Stimulated activated CD4-positive, alpha-beta T cell treated with anti-CD3 and anti-CD28 coated beads, Interleukin-15, amount 100 ng/mL, for 48 hours (primary cell): ENCODE data around the gene COCH.
"Not testable (repeated sequence)": the region's sequence is repeated elsewhere in the genome, so short reads cannot be mapped to it uniquely, and the experiment has no call there.

ENCODE experiments used
- DNase-seq, 2 donors: peaks; one replicate each; pipeline ENCODE4 v3.0.0-alpha.2; 2020; ENCODE audit warnings: low read depth in 2 of 2

Gene COCH

GRCh38 chr14:30874999-30875787, 834 bp downstream of the COCH start:
- no peak for DNase-seq

- DNase-seq: no peak
Observed at GRCh38 chr14:30875788-30876053, 1.4 kb downstream of the COCH start.

- no peak for DNase-seq
Observed at GRCh38 chr14:30876692-30877091, 2.3 kb downstream of the COCH start.

DNA sequence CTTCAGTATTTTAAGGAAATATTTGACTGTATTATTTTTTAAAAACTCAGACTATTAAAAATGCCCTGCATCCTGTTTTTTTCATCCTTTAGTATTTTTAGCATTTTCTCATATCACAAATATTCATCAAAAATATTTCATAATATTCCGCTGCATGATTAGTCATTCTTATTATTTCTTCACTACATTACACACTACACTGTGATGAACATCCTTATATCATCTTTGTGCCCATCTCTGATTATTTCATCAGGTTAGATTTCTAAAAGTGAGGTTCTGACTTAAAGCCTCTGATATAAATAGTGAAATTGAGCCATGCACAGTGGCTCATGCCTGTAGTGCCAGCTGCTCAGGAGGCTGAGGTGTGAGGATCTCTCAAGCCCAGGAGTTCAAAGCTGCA, 8.1 kb downstream of the COCH start:
- no peak for DNase-seq

- DNase-seq: no peak
Observed at GRCh38 chr14:30883508-30884294, 9.3 kb downstream of the COCH start.

GRCh38 chr14:30884901-30885300, 10.5 kb downstream of the COCH start:
- no peak for DNase-seq

GRCh38 chr14:30885840-30886740, 11.7 kb downstream of the COCH start:
- no peak for DNase-seq

- DNase-seq: no peak
Observed at GRCh38 chr14:30888480-30889243, 14.3 kb downstream of the COCH start.

DNA sequence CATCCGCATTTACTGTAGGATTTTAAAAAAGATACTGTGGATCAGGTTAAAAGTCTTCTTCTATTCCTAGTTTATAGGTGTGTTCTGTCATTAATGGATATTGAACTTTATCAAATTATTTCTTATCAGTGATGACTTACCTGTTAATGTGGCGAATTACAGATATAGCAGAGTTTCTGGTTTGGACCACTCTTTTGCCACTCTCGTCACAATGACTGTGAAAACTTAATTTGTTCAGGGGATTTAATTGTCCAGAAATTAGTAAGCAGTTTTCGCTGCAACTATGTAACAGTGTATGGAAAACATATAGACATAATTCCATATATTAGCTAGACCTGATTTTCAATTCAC, 14.9 kb downstream of the COCH start:
- DNase-seq: no peak

- no peak for DNase-seq
Observed at GRCh38 chr14:30893819-30894218, 19.5 kb downstream of the COCH start.

GRCh38 chr14:30894923-30895515, 20.7 kb downstream of the COCH start:
- DNase-seq: no peak

DNA sequence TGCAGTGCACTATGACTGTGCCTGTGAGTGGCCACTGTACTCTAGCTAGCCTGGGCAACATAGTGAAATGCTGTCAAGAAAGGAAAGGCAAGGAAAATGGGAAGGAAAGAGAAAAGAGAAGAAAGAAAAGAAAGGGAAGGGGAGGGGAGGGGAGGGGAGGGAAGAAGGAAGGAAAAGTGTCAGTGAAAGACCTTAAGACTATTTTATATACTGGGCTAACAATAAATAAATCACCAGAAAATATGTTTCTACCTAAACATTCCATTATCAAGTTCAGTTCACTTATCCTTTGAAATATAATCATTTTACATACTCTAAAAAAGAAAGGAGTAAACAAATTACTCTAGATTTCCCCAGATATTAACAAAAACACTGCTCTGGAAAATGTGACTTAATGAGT, 22.1 kb downstream of the COCH start:
- DNase-seq: no peak

DNA sequence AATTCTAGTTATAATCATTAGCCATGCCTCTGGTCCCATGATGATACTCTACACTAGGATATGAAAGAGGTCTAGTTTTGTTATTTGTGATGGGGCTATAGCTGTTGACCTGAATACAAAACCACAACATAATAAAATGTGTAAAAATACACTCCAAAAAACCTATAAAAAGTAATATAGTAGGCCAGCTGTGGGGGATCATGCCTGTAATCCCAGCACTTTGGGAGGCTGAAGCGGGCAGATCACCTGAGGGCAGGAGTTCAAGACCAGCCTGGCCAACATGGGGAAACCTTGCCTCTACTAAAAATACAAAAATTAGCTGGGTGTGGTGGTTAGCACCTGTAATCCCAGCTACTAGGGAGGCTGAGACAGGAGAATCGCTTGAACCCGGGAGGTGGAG, 22.8 kb downstream of the COCH start:
- not testable (repeated sequence) for DNase-seq

GRCh38 chr14:30903285-30904124, 29.1 kb downstream of the COCH start:
- no peak for DNase-seq

GRCh38 chr14:30906752-30907658, 32.6 kb downstream of the COCH start:
- no peak for DNase-seq

- no peak for DNase-seq
Observed at GRCh38 chr14:30907659-30908057, 33.3 kb downstream of the COCH start.

GRCh38 chr14:30908826-30909225, 34.5 kb downstream of the COCH start:
- no peak for DNase-seq

GRCh38 chr14:30914812-30915211, 40.5 kb downstream of the COCH start:
- no peak for DNase-seq

DNA sequence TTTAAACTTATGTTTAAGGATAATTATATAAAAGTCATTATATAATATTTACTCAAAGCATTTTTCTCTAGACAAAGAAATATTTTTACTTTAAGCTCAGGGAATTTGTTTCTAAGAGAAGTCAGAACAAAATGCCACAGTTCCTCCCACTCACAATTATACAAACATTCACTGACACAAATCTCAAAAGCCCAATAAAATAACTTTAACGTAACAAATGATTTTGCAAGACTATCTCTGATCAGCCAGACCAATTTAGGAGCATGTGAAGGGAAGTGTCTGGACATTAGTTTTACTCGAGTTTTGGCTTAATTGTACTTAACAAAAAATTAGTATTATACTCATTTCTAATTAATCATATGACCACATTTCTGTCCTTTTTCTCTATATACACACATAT, 41.2 kb downstream of the COCH start:
- no peak for DNase-seq
